NT2/D1 (cell line): Measurements from ENCODE around the gene ASXL1.

Experiments used
- DNase-seq: peaks from one replicate; pipeline ENCODE4 v3.0.0-alpha.2; 2011; ENCODE audit warnings: low read depth, low spot score
- H3K27me3 ChIP-seq: 2 replicates; pipeline ENCODE4 v1.6.0; 2011; ENCODE audit warnings: mild to moderate bottlenecking; ENCODE audit not compliant: insufficient read length, insufficient read depth
- H3K36me3 ChIP-seq: 2 replicates; pipeline ENCODE4 v1.6.1; 2011; ENCODE audit warnings: mild to moderate bottlenecking, low read length, mixed read lengths; ENCODE audit not compliant: insufficient read depth, insufficient read length
- H3K4me1 ChIP-seq: 2 replicates; pipeline ENCODE4 v1.5.1; 2011; ENCODE audit not compliant: insufficient read depth, insufficient read length
- H3K4me3 ChIP-seq: 2 replicates; pipeline ENCODE4 v1.5.1; 2011; ENCODE audit warnings: low read depth; ENCODE audit not compliant: insufficient read length
- H3K9ac ChIP-seq: 2 replicates; pipeline ENCODE4 v1.6.0; 2011; ENCODE audit warnings: low read depth; ENCODE audit not compliant: insufficient read length
- H3K9me3 ChIP-seq: 2 replicates; pipeline ENCODE4 v1.5.1; 2011; ENCODE audit warnings: mild to moderate bottlenecking, low read length; ENCODE audit not compliant: insufficient read depth
- SUZ12 ChIP-seq: IDR thresholded peaks from 2 replicates; pipeline ENCODE4 v1.6.1; 2011; ENCODE audit not compliant: insufficient read length, insufficient read depth; ENCODE audit errors: extremely low read depth
- YY1 ChIP-seq: IDR thresholded peaks from 2 replicates; pipeline ENCODE4 v1.6.1; 2011; ENCODE audit not compliant: insufficient read length, insufficient read depth
- ZNF274 ChIP-seq: IDR thresholded peaks from 2 replicates; pipeline ENCODE4 v1.6.1; 2011; ENCODE audit warnings: mild to moderate bottlenecking, low read depth, low read length

The ASXL1 gene

GRCh38 chr20:32458061-32458836 lies 100.1 kb downstream of the ASXL1 start:
- no peak for DNase-seq
- H3K27me3 ChIP-seq, result no peaks in the 10 kb centered on the region
- H3K9ac ChIP-seq, result peak overlapping the region; percentile 67
- no peak for TF ChIP-seq SUZ12
- no peak for TF ChIP-seq ZNF274
- no peak for TF ChIP-seq YY1
- peaks cover 21% of the 10 kb centered on the region for H3K4me1 ChIP-seq
- H3K4me3 ChIP-seq, result peak overlapping the region; percentile 24
- H3K36me3 ChIP-seq, result peaks cover 36% of the 10 kb centered on the region
- no peaks in the 10 kb centered on the region for H3K9me3 ChIP-seq

GRCh38 chr20:32458837-32459220 lies 100.7 kb downstream of the ASXL1 start:
- H3K27me3 ChIP-seq, result no peaks in the 10 kb centered on the region
- no peak for TF ChIP-seq SUZ12
- TF ChIP-seq YY1, result no peak
- no peak for TF ChIP-seq ZNF274
- H3K4me3 ChIP-seq, result no peak overlapping the region
- no peak overlapping the region for H3K9ac ChIP-seq
- no peak for DNase-seq
- peaks cover 27% of the 10 kb centered on the region for H3K4me1 ChIP-seq
- no peaks in the 10 kb centered on the region for H3K9me3 ChIP-seq
- peaks cover 30% of the 10 kb centered on the region for H3K36me3 ChIP-seq

GRCh38 chr20:32460231-32460630 lies 102.1 kb downstream of the ASXL1 start:
- Histone ChIP-seq H3K9me3 (no peaks in the 10 kb centered on the region), H3K27me3 (no peaks in the 10 kb centered on the region), H3K36me3 (peaks cover 26% of the 10 kb centered on the region), H3K4me1 (peaks cover 39% of the 10 kb centered on the region), H3K9ac (no peak overlapping the region), H3K4me3 (no peak overlapping the region)
- DNase-seq, result no peak
- TF ChIP-seq YY1, result no peak
- no peak for TF ChIP-seq ZNF274
- no peak for TF ChIP-seq SUZ12

- no peak for DNase-seq
- peaks cover 41% of the 10 kb centered on the region for H3K4me1 ChIP-seq
- H3K36me3 ChIP-seq, result peaks cover 20% of the 10 kb centered on the region
- no peak for TF ChIP-seq ZNF274
- TF ChIP-seq YY1, result no peak
- no peak for TF ChIP-seq SUZ12
- H3K9me3 ChIP-seq, result no peaks in the 10 kb centered on the region
- H3K9ac ChIP-seq, result no peak overlapping the region
- no peaks in the 10 kb centered on the region for H3K27me3 ChIP-seq
- H3K4me3 ChIP-seq, result no peak overlapping the region
These were observed 102.7 kb downstream of the ASXL1 start for GRCh38 chr20:32460683-32461320.

GRCh38 chr20:32461836-32462600 lies 103.9 kb downstream of the ASXL1 start:
- DNase-seq, result no peak
- peaks cover 14% of the 10 kb centered on the region for H3K36me3 ChIP-seq

GRCh38 chr20:32462900-32463641 lies 104.9 kb downstream of the ASXL1 start:
- no peak overlapping the region for H3K4me3 ChIP-seq
- H3K27me3 ChIP-seq, result no peaks in the 10 kb centered on the region
- no peaks in the 10 kb centered on the region for H3K9me3 ChIP-seq
- no peak for DNase-seq
- peaks cover 33% of the 10 kb centered on the region for H3K4me1 ChIP-seq
- H3K36me3 ChIP-seq, result peaks cover 18% of the 10 kb centered on the region
- TF ChIP-seq ZNF274 (no peak), YY1 (no peak), SUZ12 (no peak)
- H3K9ac ChIP-seq, result no peak overlapping the region

More at GRCh38 chr20:32461836-32462600, 103.9 kb downstream of the ASXL1 start:
- TF ChIP-seq YY1, result no peak
- no peak for TF ChIP-seq ZNF274
- no peak for TF ChIP-seq SUZ12
- H3K9me3 ChIP-seq, result no peaks in the 10 kb centered on the region
- peaks cover 38% of the 10 kb centered on the region for H3K4me1 ChIP-seq
- no peaks in the 10 kb centered on the region for H3K27me3 ChIP-seq
- H3K9ac ChIP-seq, result no peak overlapping the region
- H3K4me3 ChIP-seq, result no peak overlapping the region
